H1 (cell line): ENCODE measurements around the gene SRD5A3. TPM values are rescaled to one million over a fixed set of nuclear protein-coding genes. Genes with fewer than 3 reads are reported as not detected.

ENCODE experiments used
- CTCF ChIA-PET: fragments of 300-600 bp; sonication (Branson Sonifier 250); formaldehyde crosslinking; loops from one replicate; lab custom pipeline; 2021; ENCODE audit not compliant: partially characterized antibody; lab: Charles Lee
- POLR2A ChIA-PET: fragments of 300-600 bp; sonication (Branson Sonifier 250); formaldehyde crosslinking; loops from one replicate; lab custom pipeline; 2021; ENCODE audit warnings: inconsistent platforms; ENCODE audit not compliant: partially characterized antibody; lab: Charles Lee
- DNase-seq, 2 experiments: peaks; one replicate each; pipeline versions ENCODE4 v3.0.0 to v3.0.0-alpha.2; 2010 to 2022; ENCODE audit warnings: low spot score in 2 of 2, low read depth in 1 of 2, mixed read lengths in 1 of 2
- FAIRE-seq: peaks from 2 replicates; lab custom pipeline; 2011; peaks lifted over from hg19 to GRCh38; lab: Jason Lieb, UNC
- H2AFZ ChIP-seq: 2 replicates; pipeline ENCODE4 v1.8.1; 2012; ENCODE audit warnings: low read length, inconsistent platforms
- H2AK5ac ChIP-seq: 2 replicates; pipeline ENCODE4 v1.6.1; 2013; ENCODE audit warnings: low read depth, low read length
- H2BK120ac ChIP-seq: replicated peaks from 2 replicates; pipeline ENCODE3; 2013; ENCODE audit warnings: low read depth, low read length, inconsistent platforms
- H2BK12ac ChIP-seq: 2 replicates; pipeline ENCODE4 v1.6.1; 2013; ENCODE audit warnings: low read depth, low read length
- H2BK15ac ChIP-seq: 2 replicates; pipeline ENCODE4 v1.6.1; 2013; ENCODE audit warnings: low read length
- H2BK20ac ChIP-seq: 2 replicates; pipeline ENCODE4 v1.6.1; 2013; ENCODE audit warnings: low read length
- H2BK5ac ChIP-seq: 2 replicates; pipeline ENCODE4 v1.6.1; 2013; ENCODE audit warnings: low read depth, low read length
- H3K14ac ChIP-seq: 2 replicates; pipeline ENCODE4 v1.6.1; 2013; ENCODE audit warnings: inconsistent platforms; ENCODE audit not compliant: insufficient read length
- H3K18ac ChIP-seq: 2 replicates; pipeline ENCODE4 v1.6.1; 2013; ENCODE audit warnings: low read length; ENCODE audit errors: extremely low read depth
- H3K23ac ChIP-seq: 2 replicates; pipeline ENCODE4 v1.6.1; 2013; ENCODE audit warnings: inconsistent platforms; ENCODE audit not compliant: insufficient read length
- H3K23me2 ChIP-seq: 2 replicates; pipeline ENCODE4 v1.6.1; 2013; ENCODE audit warnings: low read depth, low read length
- H3K27ac ChIP-seq: 2 replicates; pipeline ENCODE4 v1.6.1; 2011; ENCODE audit warnings: low read depth, low read length, inconsistent platforms
- H3K27me3 ChIP-seq, 4 experiments: replicated peaks in 1 of 4; 1 replicate in 1 of 4; 2 replicates in 3 of 4; pipeline versions ENCODE4 v1.6.1 to v1.8.1; 2011 to 2013; ENCODE audit warnings: low read length in 3 of 4, mild to moderate bottlenecking in 3 of 4, inconsistent platforms in 2 of 4, mixed read lengths in 2 of 4, moderate library complexity in 1 of 4; ENCODE audit not compliant: control insufficient read depth in 3 of 4, insufficient read depth in 3 of 4; ENCODE audit errors: extremely low read depth in 1 of 4
- H3K36me3 ChIP-seq, 4 experiments: 2 replicates each; pipeline versions ENCODE4 v1.6.1 to v1.8.1; 2011 to 2013; ENCODE audit warnings: mild to moderate bottlenecking in 4 of 4, low read length in 3 of 4, moderate library complexity in 2 of 4, control low read depth in 1 of 4, inconsistent platforms in 1 of 4; ENCODE audit not compliant: insufficient read depth in 4 of 4, control insufficient read depth in 2 of 4
- H3K4ac ChIP-seq: replicated peaks from 2 replicates; pipeline ENCODE3; 2013; ENCODE audit warnings: low read length, low read depth, mixed read lengths, inconsistent platforms; ENCODE audit not compliant: insufficient read length
- H3K4me1 ChIP-seq, 4 experiments: replicated peaks in 1 of 4; 1 replicate in 1 of 4; 2 replicates in 3 of 4; pipeline versions ENCODE4 v1.6.1 to v1.8.1; 2011 to 2013; ENCODE audit warnings: low read length in 3 of 4, inconsistent platforms in 2 of 4, mixed read lengths in 1 of 4; ENCODE audit not compliant: insufficient read depth in 4 of 4, control insufficient read depth in 3 of 4
- H3K4me2 ChIP-seq, 2 experiments: 2 replicates each; pipeline versions ENCODE4 v1.6.1 to v1.8.1; 2011 to 2013; ENCODE audit warnings: low read depth in 2 of 2, low read length in 2 of 2, control low read depth in 1 of 2, inconsistent platforms in 1 of 2, mild to moderate bottlenecking in 1 of 2; ENCODE audit not compliant: insufficient read depth in 1 of 2
- H3K4me3 ChIP-seq, 4 experiments: fragments of 200-600, 300-600 bp in 1 of 4; sonication (generic), shearing (Covaris generic), sonication (Bioruptor Twin) in 1 of 4; 2 replicates each; pipeline versions ENCODE4 v1.5.1 to v1.8.1; 2011 to 2016; ENCODE audit warnings: low read length in 4 of 4, low read depth in 3 of 4, control low read depth in 2 of 4, inconsistent platforms in 2 of 4, mild to moderate bottlenecking in 2 of 4, mixed read lengths in 1 of 4, moderate library complexity in 1 of 4; ENCODE audit not compliant: insufficient read depth in 2 of 4; ENCODE audit errors: extremely low read depth in 1 of 4
- H3K56ac ChIP-seq: replicated peaks from 2 replicates; pipeline ENCODE3; 2013; ENCODE audit warnings: low read depth, mild to moderate bottlenecking, mixed read lengths, low read length, inconsistent platforms; ENCODE audit not compliant: insufficient read length
- H3K79me1 ChIP-seq: 2 replicates; pipeline ENCODE4 v1.6.1; 2013; ENCODE audit warnings: low read depth, low read length, control low read depth
- H3K79me2 ChIP-seq, 2 experiments: 2 replicates each; pipeline versions ENCODE4 v1.6.1 to v1.8.1; 2012 to 2013; ENCODE audit warnings: low read length in 2 of 2, mild to moderate bottlenecking in 2 of 2, inconsistent platforms in 1 of 2; ENCODE audit not compliant: insufficient read depth in 2 of 2, control insufficient read depth in 1 of 2
- H3K9ac ChIP-seq, 4 experiments: replicated peaks in 1 of 4; 1 replicate in 1 of 4; 2 replicates in 3 of 4; pipeline versions ENCODE4 v1.6.1 to v1.8.1; 2011 to 2013; ENCODE audit warnings: low read depth in 3 of 4, low read length in 3 of 4, control low read depth in 2 of 4, mild to moderate bottlenecking in 2 of 4, moderate library complexity in 2 of 4, inconsistent platforms in 1 of 4; ENCODE audit errors: extremely low read depth in 1 of 4
- H3K9me3 ChIP-seq, 2 experiments: 2 replicates each; pipeline versions ENCODE4 v1.6.1 to v1.8.1; 2012 to 2013; ENCODE audit warnings: mild to moderate bottlenecking in 2 of 2, moderate library complexity in 2 of 2, control low read depth in 1 of 2, inconsistent platforms in 1 of 2, low read depth in 1 of 2, low read length in 1 of 2, mixed read lengths in 1 of 2; ENCODE audit not compliant: insufficient read depth in 2 of 2
- H4K20me1 ChIP-seq, 2 experiments: replicated peaks in 1 of 2; 2 replicates each; pipeline versions ENCODE3 to v1.8.1; 2011 to 2013; ENCODE audit warnings: inconsistent platforms in 2 of 2, low read length in 2 of 2, mild to moderate bottlenecking in 1 of 2; ENCODE audit not compliant: insufficient read depth in 2 of 2, control insufficient read depth in 1 of 2
- H4K5ac ChIP-seq: 2 replicates; pipeline ENCODE4 v1.6.1; 2013; ENCODE audit warnings: low read length, low read depth, mixed read lengths, inconsistent platforms; ENCODE audit not compliant: insufficient read length
- H4K8ac ChIP-seq: 2 replicates; pipeline ENCODE4 v1.8.0; 2013; ENCODE audit warnings: mild to moderate bottlenecking, moderate library complexity, low read length, inconsistent platforms; ENCODE audit not compliant: insufficient read depth; ENCODE audit errors: extremely low read depth
- H4K91ac ChIP-seq: replicated peaks from 2 replicates; pipeline ENCODE3; 2013; ENCODE audit warnings: low read length, mixed read lengths, inconsistent platforms; ENCODE audit not compliant: insufficient read length
- JUN ChIP-seq: IDR thresholded peaks from 2 replicates; pipeline ENCODE4 v1.6.1; 2011; ENCODE audit warnings: low read depth, mild to moderate bottlenecking, improper control_type of control experiment, low read length
- whole genome bisulfite sequencing, 2 experiments: shearing (Covaris generic) in 1 of 2; methylation state at CpG; one replicate each; pipeline versions ENCODE4 v1.1.6 to v1.1.7; 2013 to 2015; ENCODE audit warnings: low lambda C conversion rate in 2 of 2, mixed read lengths in 2 of 2, inconsistent platforms in 1 of 2, low coverage in 1 of 2, missing lambda C conversion rate in 1 of 2; ENCODE audit not compliant: insufficient replicate concordance in 2 of 2, insufficient coverage in 1 of 2, insufficient read length in 1 of 2; ENCODE audit errors: extremely low coverage in 1 of 2, missing lambda C conversion rate in 1 of 2; 5-methylcytosine and 5-hydroxymethylcytosine counted together
- polyA plus RNA-seq, 7 experiments: library from polyadenylated mRNA; depleted of rRNA in 3 of 7; stranded (reverse) in 5 of 7; unstranded in 2 of 7; fragments of >200 nt in 5 of 7; fragments of 200-250 nt in 2 of 7; gene quantifications; 1 replicate in 5 of 7; 2 replicates in 1 of 7; 4 replicates in 1 of 7; pipeline versions ENCODE4 v1.2.1 to v1.2.3, GENCODE V29; 2011 to 2013; ENCODE audit warnings: missing spikeins in 2 of 7, mixed read lengths in 2 of 7
- total RNA-seq: library from RNA; stranded (reverse); fragmentation: NEBNext Ultra II Directional; extraction: Animal tissue kit (Norgen Biotek cat#: 25700); gene quantifications from 2 replicates; pipeline ENCODE4 v1.2.1, GENCODE V29; 2021

SRD5A3 gene
- total and polyA plus RNA-seq, 2 of the 8 experiments (the other 6 are each of a cell fraction or from before 2014, with no cell fraction given): 19.6 to 34.6 TPM

- H3K27me3 ChIP-seq: no peaks in the 10 kb centered on the region
- H3K4me3 ChIP-seq: no peak overlapping the region
- H2AK5ac ChIP-seq: no peak overlapping the region
- peak overlapping the region; percentile 25 for H4K91ac ChIP-seq
- no peak for FAIRE-seq
- H2BK5ac ChIP-seq: no peak overlapping the region
- TF ChIP-seq JUN: no peak
- H3K9ac ChIP-seq: no peak overlapping the region
- ChIA-PET CTCF (no interaction called here), POLR2A (no interaction called here)
- no peak overlapping the region for H2AFZ ChIP-seq
- no peak overlapping the region for H3K56ac ChIP-seq
- H2BK15ac ChIP-seq: no peak overlapping the region
- no peaks in the 10 kb centered on the region for H4K20me1 ChIP-seq
- H3K4ac ChIP-seq: no peak overlapping the region
- 86% methylated on average over 5 of the region's 5 CpGs; no CpG with 5 or more reads in 1 of the 2 experiments for WGBS, 2 experiments
- H3K23me2 ChIP-seq: no peaks in the 10 kb centered on the region
- H4K5ac ChIP-seq: no peak overlapping the region
- no peak overlapping the region for H3K27ac ChIP-seq
- no peak overlapping the region for H3K23ac ChIP-seq
- H3K14ac ChIP-seq: no peak overlapping the region
- H3K79me1 ChIP-seq: no peaks in the 10 kb centered on the region
- peak in 1 of 2 experiments; percentile 33 for DNase-seq
- H2BK12ac ChIP-seq: no peak overlapping the region
- H3K18ac ChIP-seq: no peak overlapping the region
- H3K4me2 ChIP-seq: no peak overlapping the region
- H2BK20ac ChIP-seq: no peak overlapping the region
- H2BK120ac ChIP-seq: no peak overlapping the region
- H3K9me3 ChIP-seq: peaks cover 0 to 4% of the 10 kb centered on the region in 2 experiments; a peak in 1 of 4 replicates
- no peaks in the 10 kb centered on the region for H3K4me1 ChIP-seq
- H3K36me3 ChIP-seq: peaks cover 0 to 13% (median 0%) of the 10 kb centered on the region in 4 experiments; a peak in 2 of 8 replicates
- no peaks in the 10 kb centered on the region for H3K79me2 ChIP-seq
- H4K8ac ChIP-seq: no peak overlapping the region
These were observed 11.0 kb downstream of the SRD5A3 start for GRCh38 chr4:55356991-55357461.
